ENCODE results near the gene BUB1B.
"Not testable (repeated sequence)": the region's sequence is repeated elsewhere in the genome, so short reads cannot be mapped to it uniquely, and the experiment has no call there.

Gene BUB1B

GRCh38 chr15:40133544-40133943 lies 27.3 kb upstream of the BUB1B start:
- TF ChIP-seq CTCF (IDR thresholded peaks at IDR 0.05; ENCODE audit: extremely low read depth, missing control alignments): no peak
- DNase-seq (ENCODE audit: low spot score): no peak

GRCh38 chr15:40134885-40135284 lies 26.0 kb upstream of the BUB1B start:
- TF ChIP-seq CTCF (IDR thresholded peaks at IDR 0.05; ENCODE audit: extremely low read depth, missing control alignments): no peak
- no peak for DNase-seq (ENCODE audit: low spot score)

- DNase-seq (ENCODE audit: low spot score): not testable (repeated sequence)
Measured at GRCh38 chr15:40135846-40136450, 24.9 kb upstream of the BUB1B start.

GRCh38 chr15:40136470-40137302 lies 24.2 kb upstream of the BUB1B start:
- TF ChIP-seq CTCF (IDR thresholded peaks at IDR 0.05; ENCODE audit: extremely low read depth, missing control alignments): no peak
- no peak for DNase-seq (ENCODE audit: low spot score)

GRCh38 chr15:40137303-40138200 lies 23.3 kb upstream of the BUB1B start:
- no peak for DNase-seq (ENCODE audit: low spot score)
- TF ChIP-seq CTCF (IDR thresholded peaks at IDR 0.05; ENCODE audit: extremely low read depth, missing control alignments): no peak

- not testable (repeated sequence) for DNase-seq (ENCODE audit: low spot score)
Measured at GRCh38 chr15:40138201-40138570, 22.7 kb upstream of the BUB1B start.

GRCh38 chr15:40142428-40142827 lies 18.4 kb upstream of the BUB1B start:
- no peak for DNase-seq (ENCODE audit: low spot score)
- no peak for TF ChIP-seq CTCF (IDR thresholded peaks at IDR 0.05; ENCODE audit: extremely low read depth, missing control alignments)

- TF ChIP-seq CTCF (IDR thresholded peaks at IDR 0.05; ENCODE audit: extremely low read depth, missing control alignments): no peak
- DNase-seq (ENCODE audit: low spot score): no peak
Measured at GRCh38 chr15:40146037-40146436, 14.8 kb upstream of the BUB1B start.

All from GM20000 (cell line).